SK-N-MC (cell line): ENCODE results near the gene FAM234A.

ENCODE experiments used
- EZH2 ChIP-seq: fragments of 200-600 bp; sonication (generic); IDR thresholded peaks from one replicate; pipeline ENCODE4 v1.6.1; 2017; ENCODE audit warnings: antibody characterized with exemption
- POLR2AphosphoS5 ChIP-seq: IDR thresholded peaks from 2 replicates; pipeline ENCODE4 v1.6.1; 2012; ENCODE audit warnings: mild to moderate bottlenecking, low read depth, low read length, borderline replicate concordance

DNA sequence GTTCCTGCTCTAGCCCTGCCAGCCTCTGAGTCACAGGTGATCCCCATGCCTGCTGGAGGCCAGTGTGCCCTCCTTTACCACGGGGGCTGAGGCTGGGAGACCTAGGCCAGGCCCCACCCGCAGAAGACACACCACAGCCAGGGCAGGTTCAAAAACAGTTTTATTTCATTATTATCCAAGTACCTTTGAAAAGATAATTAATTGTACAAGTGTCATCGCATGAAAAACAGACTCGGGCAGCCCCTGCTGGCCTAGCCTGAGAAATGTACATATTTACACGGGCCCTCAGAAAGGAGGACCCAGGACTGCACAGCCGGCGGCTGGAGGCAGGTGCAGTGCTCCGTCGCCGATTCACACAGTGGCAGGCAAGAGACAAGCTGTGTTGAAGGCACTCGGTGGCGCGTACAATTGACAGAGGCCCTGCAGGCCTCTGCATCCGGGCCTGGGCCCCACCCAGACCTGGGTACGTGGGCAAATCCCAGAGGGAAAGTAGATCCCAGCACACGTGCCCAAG, 52.7 kb downstream of the FAM234A start:
- TF ChIP-seq POLR2AphosphoS5 (no peak), EZH2 (no peak)
